NT2/D1 (cell line): ENCODE measurements around the gene BAG3.

Experiments
- SUZ12 ChIP-seq: IDR thresholded peaks from 2 replicates; pipeline ENCODE4 v1.6.1; 2011; ENCODE audit not compliant: insufficient read length, insufficient read depth; ENCODE audit errors: extremely low read depth
- YY1 ChIP-seq: IDR thresholded peaks from 2 replicates; pipeline ENCODE4 v1.6.1; 2011; ENCODE audit not compliant: insufficient read length, insufficient read depth
- ZNF274 ChIP-seq: IDR thresholded peaks from 2 replicates; pipeline ENCODE4 v1.6.1; 2011; ENCODE audit warnings: mild to moderate bottlenecking, low read depth, low read length

- TF ChIP-seq YY1, result no peak
- TF ChIP-seq ZNF274, result no peak
- TF ChIP-seq SUZ12, result no peak
Measured at GRCh38 chr10:119689016-119689580, 37.9 kb downstream of the BAG3 start.
